Liver (tissue), 9 donors: ENCODE data around the gene PSEN2. TPM values are rescaled to one million over a fixed set of nuclear protein-coding genes. Genes with fewer than 3 reads are reported as not detected.

Experiments used
- DNase-seq: peaks from one replicate; pipeline ENCODE4 v3.0.0-alpha.2; 2017; ENCODE audit warnings: low spot score
- H3K27ac ChIP-seq, 2 donors: one replicate each; pipeline ENCODE4 v1.7.0; 2013; ENCODE audit warnings: inconsistent platforms in 2 of 2, low read length in 2 of 2, control low read depth in 1 of 2, low read depth in 1 of 2, mild to moderate bottlenecking in 1 of 2
- H3K27me3 ChIP-seq, 4 donors: one replicate each; pipeline versions ENCODE4 v1.6.1 to v1.7.0; 2013; ENCODE audit warnings: low read length in 3 of 4, inconsistent platforms in 1 of 4, mild to moderate bottlenecking in 1 of 4, moderate library complexity in 1 of 4; ENCODE audit not compliant: control insufficient read depth in 4 of 4, insufficient read depth in 4 of 4
- H3K36me3 ChIP-seq, 4 donors: one replicate each; pipeline versions ENCODE4 v1.6.1 to v1.7.0; 2013; ENCODE audit warnings: low read length in 3 of 4, mild to moderate bottlenecking in 3 of 4, low read depth in 1 of 4, moderate library complexity in 1 of 4; ENCODE audit not compliant: control insufficient read depth in 4 of 4, insufficient read depth in 3 of 4
- H3K4me1 ChIP-seq, 4 donors: one replicate each; pipeline versions ENCODE4 v1.6.1 to v1.7.0; 2013; ENCODE audit warnings: low read length in 3 of 4, mild to moderate bottlenecking in 3 of 4, moderate library complexity in 1 of 4; ENCODE audit not compliant: control insufficient read depth in 4 of 4, insufficient read depth in 4 of 4
- H3K4me3 ChIP-seq, 3 donors: one replicate each; pipeline versions ENCODE4 v1.6.1 to v1.7.0; 2013; ENCODE audit warnings: low read length in 3 of 3, control low read depth in 1 of 3, low read depth in 1 of 3, mild to moderate bottlenecking in 1 of 3
- H3K9ac ChIP-seq, 2 donors: one replicate each; pipeline ENCODE4 v1.7.0; 2013; ENCODE audit warnings: low read length in 2 of 2, mild to moderate bottlenecking in 2 of 2, moderate library complexity in 2 of 2, control low read depth in 1 of 2, low read depth in 1 of 2
- H3K9me3 ChIP-seq, 4 donors: one replicate each; pipeline versions ENCODE4 v1.6.1 to v1.7.0; 2013; ENCODE audit warnings: low read length in 3 of 4; ENCODE audit not compliant: control insufficient read depth in 4 of 4
- EGR1 ChIP-seq, 2 donors: IDR thresholded peaks; 2 replicates each; pipeline ENCODE4 v1.6.1; 2016 to 2018; ENCODE audit warnings: antibody characterized with exemption in 2 of 2, low read depth in 2 of 2
- FOXA2 ChIP-seq: IDR thresholded peaks from 2 replicates; pipeline ENCODE4 v1.6.1; 2016; ENCODE audit warnings: antibody characterized with exemption
- HNF4A ChIP-seq, 2 donors: conservative IDR thresholded peaks; 2 replicates each; pipeline ENCODE4 v1.6.1; 2016; ENCODE audit warnings: antibody characterized with exemption in 2 of 2, mild to moderate bottlenecking in 2 of 2
- HNF4G ChIP-seq: IDR thresholded peaks from 2 replicates; pipeline ENCODE4 v1.6.1; 2016; ENCODE audit warnings: antibody characterized with exemption
- JUND ChIP-seq, 2 donors: IDR thresholded peaks; 2 replicates each; pipeline ENCODE4 v1.6.1; 2016; ENCODE audit warnings: antibody characterized with exemption in 2 of 2
- NR2F2 ChIP-seq: IDR thresholded peaks from 2 replicates; pipeline ENCODE4 v1.6.1; 2016; ENCODE audit warnings: antibody characterized with exemption
- RXRA ChIP-seq, 2 donors: IDR thresholded peaks; 2 replicates each; pipeline ENCODE4 v1.6.1; 2017 to 2018; ENCODE audit warnings: antibody characterized with exemption in 2 of 2, mild to moderate bottlenecking in 1 of 2
- SP1 ChIP-seq: IDR thresholded peaks from 2 replicates; pipeline ENCODE4 v1.6.1; 2018; ENCODE audit warnings: antibody characterized with exemption, mild to moderate bottlenecking
- TAF1 ChIP-seq: conservative IDR thresholded peaks from 2 replicates; pipeline ENCODE4 v1.6.1; 2016; ENCODE audit warnings: antibody characterized with exemption, mild to moderate bottlenecking
- YY1 ChIP-seq: IDR thresholded peaks from 2 replicates; pipeline ENCODE4 v1.6.1; 2016; ENCODE audit warnings: antibody characterized with exemption, mild to moderate bottlenecking
- WGBS: extraction: QIAGEN DNeasy Blood & Tissue Kit; methylation state at CpG from one replicate; pipeline ENCODE4 v1.1.7; 2013; 5-methylcytosine and 5-hydroxymethylcytosine counted together
- polyA plus RNA-seq, 2 donors: library from polyadenylated mRNA; stranded (reverse) in 1 of 2; unstranded in 1 of 2; fragments of 200-250 nt in 1 of 2; fragments of >200 nt in 1 of 2; fragmentation: Nextera tagmentation in 1 of 2; extraction: Ambion mirVana in 1 of 2; gene quantifications; one replicate each; pipeline versions ENCODE4 v1.2.1 to v1.2.3, GENCODE V29; 2013 to 2015
- total RNA-seq, 2 donors: library from RNA; depleted of rRNA; stranded (reverse); fragments of >200 nt; gene quantifications; one replicate each; pipeline ENCODE4 v1.2.3, GENCODE V29; 2014
- TF ChIP-seq, protein P1 (sequence below): fragments of 150-350 bp; IDR thresholded peaks from 2 replicates; pipeline ENCODE4 v1.5.1; 2017; ENCODE audit warnings: improper control_type of control experiment, low read depth, low read length; ENCODE audit not compliant: missing input control
- TF ChIP-seq, protein P2 (sequence below): IDR thresholded peaks from 2 replicates; pipeline ENCODE4 v1.6.1; 2016; ENCODE audit warnings: antibody characterized with exemption
- TF ChIP-seq, protein P3 (sequence below): IDR thresholded peaks from 2 replicates; pipeline ENCODE4 v1.6.1; 2016; ENCODE audit warnings: antibody characterized with exemption, mild to moderate bottlenecking
- TF ChIP-seq, protein P4 (sequence below): IDR thresholded peaks from 2 replicates; pipeline ENCODE4 v1.6.1; 2016; ENCODE audit warnings: antibody characterized with exemption
- TF ChIP-seq, protein P5 (sequence below): IDR thresholded peaks from 2 replicates; pipeline ENCODE4 v1.6.1; 2016; ENCODE audit warnings: antibody characterized with exemption
- donor health status: healthy.
- donor health status: healthy.
- donor health status: healthy.
- donor health status: healthy.
- donor health status: healthy.

Gene PSEN2
- total and polyA plus RNA-seq, 4 donors: 6.9 to 19.0 (median 10.8) TPM

DNA sequence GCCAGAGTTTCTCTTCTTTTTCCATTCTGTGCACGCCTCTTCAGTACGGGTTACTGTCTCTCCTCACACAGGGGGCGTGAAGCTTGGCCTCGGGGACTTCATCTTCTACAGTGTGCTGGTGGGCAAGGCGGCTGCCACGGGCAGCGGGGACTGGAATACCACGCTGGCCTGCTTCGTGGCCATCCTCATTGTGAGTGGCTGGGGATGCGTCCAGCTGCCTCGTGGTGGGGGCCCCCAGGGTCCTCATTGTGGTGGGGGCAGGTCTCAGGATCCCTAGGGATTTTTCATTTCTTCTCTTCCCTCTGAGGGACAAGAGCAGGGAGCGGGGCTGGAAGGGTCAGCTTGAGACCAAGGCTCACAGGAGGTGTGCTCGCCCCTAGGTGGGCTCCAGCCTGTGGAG, 23.5 kb downstream of the PSEN2 start:
- no peaks in the 10 kb centered on the region for H3K9me3 ChIP-seq
- TF ChIP-seq, protein P1, sequence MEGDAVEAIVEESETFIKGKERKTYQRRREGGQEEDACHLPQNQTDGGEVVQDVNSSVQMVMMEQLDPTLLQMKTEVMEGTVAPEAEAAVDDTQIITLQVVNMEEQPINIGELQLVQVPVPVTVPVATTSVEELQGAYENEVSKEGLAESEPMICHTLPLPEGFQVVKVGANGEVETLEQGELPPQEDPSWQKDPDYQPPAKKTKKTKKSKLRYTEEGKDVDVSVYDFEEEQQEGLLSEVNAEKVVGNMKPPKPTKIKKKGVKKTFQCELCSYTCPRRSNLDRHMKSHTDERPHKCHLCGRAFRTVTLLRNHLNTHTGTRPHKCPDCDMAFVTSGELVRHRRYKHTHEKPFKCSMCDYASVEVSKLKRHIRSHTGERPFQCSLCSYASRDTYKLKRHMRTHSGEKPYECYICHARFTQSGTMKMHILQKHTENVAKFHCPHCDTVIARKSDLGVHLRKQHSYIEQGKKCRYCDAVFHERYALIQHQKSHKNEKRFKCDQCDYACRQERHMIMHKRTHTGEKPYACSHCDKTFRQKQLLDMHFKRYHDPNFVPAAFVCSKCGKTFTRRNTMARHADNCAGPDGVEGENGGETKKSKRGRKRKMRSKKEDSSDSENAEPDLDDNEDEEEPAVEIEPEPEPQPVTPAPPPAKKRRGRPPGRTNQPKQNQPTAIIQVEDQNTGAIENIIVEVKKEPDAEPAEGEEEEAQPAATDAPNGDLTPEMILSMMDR: no peak
- TF ChIP-seq, protein P2, sequence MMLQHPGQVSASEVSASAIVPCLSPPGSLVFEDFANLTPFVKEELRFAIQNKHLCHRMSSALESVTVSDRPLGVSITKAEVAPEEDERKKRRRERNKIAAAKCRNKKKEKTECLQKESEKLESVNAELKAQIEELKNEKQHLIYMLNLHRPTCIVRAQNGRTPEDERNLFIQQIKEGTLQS: no peak
- TF ChIP-seq JUND (IDR thresholded peaks at IDR 0.05) (no peak), HNF4G (no peak), EGR1 (IDR thresholded peaks at IDR 0.05; ENCODE audit: low read depth in 2 of 2) (no peak), SP1 (no peak), YY1 (no peak), HNF4A (conservative IDR thresholded peaks at IDR 0.05) (no peak), RXRA (IDR thresholded peaks at IDR 0.05) (no peak)
- TF ChIP-seq, protein P3, sequence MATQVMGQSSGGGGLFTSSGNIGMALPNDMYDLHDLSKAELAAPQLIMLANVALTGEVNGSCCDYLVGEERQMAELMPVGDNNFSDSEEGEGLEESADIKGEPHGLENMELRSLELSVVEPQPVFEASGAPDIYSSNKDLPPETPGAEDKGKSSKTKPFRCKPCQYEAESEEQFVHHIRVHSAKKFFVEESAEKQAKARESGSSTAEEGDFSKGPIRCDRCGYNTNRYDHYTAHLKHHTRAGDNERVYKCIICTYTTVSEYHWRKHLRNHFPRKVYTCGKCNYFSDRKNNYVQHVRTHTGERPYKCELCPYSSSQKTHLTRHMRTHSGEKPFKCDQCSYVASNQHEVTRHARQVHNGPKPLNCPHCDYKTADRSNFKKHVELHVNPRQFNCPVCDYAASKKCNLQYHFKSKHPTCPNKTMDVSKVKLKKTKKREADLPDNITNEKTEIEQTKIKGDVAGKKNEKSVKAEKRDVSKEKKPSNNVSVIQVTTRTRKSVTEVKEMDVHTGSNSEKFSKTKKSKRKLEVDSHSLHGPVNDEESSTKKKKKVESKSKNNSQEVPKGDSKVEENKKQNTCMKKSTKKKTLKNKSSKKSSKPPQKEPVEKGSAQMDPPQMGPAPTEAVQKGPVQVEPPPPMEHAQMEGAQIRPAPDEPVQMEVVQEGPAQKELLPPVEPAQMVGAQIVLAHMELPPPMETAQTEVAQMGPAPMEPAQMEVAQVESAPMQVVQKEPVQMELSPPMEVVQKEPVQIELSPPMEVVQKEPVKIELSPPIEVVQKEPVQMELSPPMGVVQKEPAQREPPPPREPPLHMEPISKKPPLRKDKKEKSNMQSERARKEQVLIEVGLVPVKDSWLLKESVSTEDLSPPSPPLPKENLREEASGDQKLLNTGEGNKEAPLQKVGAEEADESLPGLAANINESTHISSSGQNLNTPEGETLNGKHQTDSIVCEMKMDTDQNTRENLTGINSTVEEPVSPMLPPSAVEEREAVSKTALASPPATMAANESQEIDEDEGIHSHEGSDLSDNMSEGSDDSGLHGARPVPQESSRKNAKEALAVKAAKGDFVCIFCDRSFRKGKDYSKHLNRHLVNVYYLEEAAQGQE: no peak
- TF ChIP-seq, protein P4, sequence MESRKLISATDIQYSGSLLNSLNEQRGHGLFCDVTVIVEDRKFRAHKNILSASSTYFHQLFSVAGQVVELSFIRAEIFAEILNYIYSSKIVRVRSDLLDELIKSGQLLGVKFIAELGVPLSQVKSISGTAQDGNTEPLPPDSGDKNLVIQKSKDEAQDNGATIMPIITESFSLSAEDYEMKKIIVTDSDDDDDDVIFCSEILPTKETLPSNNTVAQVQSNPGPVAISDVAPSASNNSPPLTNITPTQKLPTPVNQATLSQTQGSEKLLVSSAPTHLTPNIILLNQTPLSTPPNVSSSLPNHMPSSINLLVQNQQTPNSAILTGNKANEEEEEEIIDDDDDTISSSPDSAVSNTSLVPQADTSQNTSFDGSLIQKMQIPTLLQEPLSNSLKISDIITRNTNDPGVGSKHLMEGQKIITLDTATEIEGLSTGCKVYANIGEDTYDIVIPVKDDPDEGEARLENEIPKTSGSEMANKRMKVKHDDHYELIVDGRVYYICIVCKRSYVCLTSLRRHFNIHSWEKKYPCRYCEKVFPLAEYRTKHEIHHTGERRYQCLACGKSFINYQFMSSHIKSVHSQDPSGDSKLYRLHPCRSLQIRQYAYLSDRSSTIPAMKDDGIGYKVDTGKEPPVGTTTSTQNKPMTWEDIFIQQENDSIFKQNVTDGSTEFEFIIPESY: no peak
- H3K27ac ChIP-seq: no peak overlapping the region
- H3K27me3 ChIP-seq: no peaks in the 10 kb centered on the region
- DNase-seq: no peak
- 95% methylated on average over 13 of the region's 13 CpGs for WGBS
- no peak overlapping the region for H3K4me3 ChIP-seq
- peaks cover 7 to 42% (median 18%) of the 10 kb centered on the region in 4 donors for H3K36me3 ChIP-seq
- no peak overlapping the region for H3K9ac ChIP-seq
- peaks cover 0 to 3% (median 0%) of the 10 kb centered on the region in 4 donors for H3K4me1 ChIP-seq

DNA sequence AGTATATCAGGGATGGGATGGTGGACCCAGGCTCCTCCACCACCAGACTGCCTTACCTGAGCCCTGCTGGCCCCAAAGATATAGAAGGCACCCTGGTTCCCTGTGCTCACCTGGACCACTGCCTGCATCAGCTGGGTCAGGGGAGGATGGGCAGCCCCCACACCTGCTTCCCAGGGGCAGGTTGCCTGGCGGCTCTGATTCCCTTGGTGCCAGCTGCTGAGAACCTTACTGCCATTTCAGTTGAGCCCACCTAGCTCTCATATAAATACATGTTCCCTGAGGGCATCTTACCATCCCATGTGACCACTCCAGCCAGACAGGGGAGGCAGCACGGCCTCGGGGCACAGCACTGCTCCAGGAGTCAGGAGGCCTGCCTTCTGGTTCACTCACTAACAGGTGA, 24.4 kb downstream of the PSEN2 start:
- TF ChIP-seq TAF1: no peak
- no peak for TF ChIP-seq YY1
- TF ChIP-seq HNF4A (conservative IDR thresholded peaks at IDR 0.05): no peak
- TF ChIP-seq NR2F2: no peak
- TF ChIP-seq, protein P5, sequence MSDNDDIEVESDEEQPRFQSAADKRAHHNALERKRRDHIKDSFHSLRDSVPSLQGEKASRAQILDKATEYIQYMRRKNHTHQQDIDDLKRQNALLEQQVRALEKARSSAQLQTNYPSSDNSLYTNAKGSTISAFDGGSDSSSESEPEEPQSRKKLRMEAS: no peak
- TF ChIP-seq RXRA (IDR thresholded peaks at IDR 0.05): no peak
- TF ChIP-seq, protein P4: no peak
- no peak for TF ChIP-seq EGR1 (IDR thresholded peaks at IDR 0.05; ENCODE audit: low read depth in 2 of 2)
- TF ChIP-seq, protein P2: no peak
- no peak for TF ChIP-seq FOXA2
- peaks cover 0 to 3% (median 0%) of the 10 kb centered on the region in 4 donors for H3K4me1 ChIP-seq
- H3K27ac ChIP-seq: no peak overlapping the region
- H3K36me3 ChIP-seq: peaks cover 7 to 43% (median 19%) of the 10 kb centered on the region in 4 donors
- H3K9ac ChIP-seq: no peak overlapping the region
- DNase-seq: no peak
- 98% methylated on average over 3 of the region's 3 CpGs for WGBS
- no peaks in the 10 kb centered on the region for H3K27me3 ChIP-seq
- no peaks in the 10 kb centered on the region for H3K9me3 ChIP-seq
- H3K4me3 ChIP-seq: no peak overlapping the region
